ENCODE measurements around the gene IGSF5. TPM values are rescaled to one million over a fixed set of nuclear protein-coding genes. Genes with fewer than 3 reads are reported as not detected.

Gene IGSF5
- total and polyA plus RNA-seq, 2 donors (not counting 1 experiment from before 2014, with no cell fraction given), result not detected

DNA sequence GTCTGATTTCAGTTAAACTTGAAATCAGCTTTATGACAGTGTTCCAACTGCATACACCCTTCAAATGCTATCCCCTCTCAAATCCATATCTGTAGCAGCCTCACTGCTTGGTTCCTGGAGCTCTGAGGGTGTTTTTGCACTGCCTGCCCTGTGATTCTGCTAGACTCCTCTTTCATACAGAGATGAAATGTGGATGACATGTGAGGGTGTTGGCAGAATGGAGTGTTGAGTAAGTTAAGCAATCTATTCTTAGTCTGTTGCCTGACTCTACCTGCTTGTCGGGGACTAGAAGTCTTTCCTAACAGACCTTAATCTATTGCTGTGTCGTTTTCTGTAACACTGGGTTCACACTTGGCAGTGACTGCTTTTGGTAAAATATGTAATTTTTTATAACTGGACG, 9.8 kb downstream of the IGSF5 start:
- H3K79me2 ChIP-seq (ENCODE audit: control insufficient read depth, insufficient read depth, low read length), result no peaks in the 10 kb centered on the region
- no peaks in the 10 kb centered on the region for H3K4me1 Mint-ChIP-seq
- no peaks in the 10 kb centered on the region for H3K27me3 Mint-ChIP-seq
- intact Hi-C loops (cut with micrococcal nuclease), result no loop called here
- no peak overlapping the region for H2AFZ ChIP-seq (ENCODE audit: insufficient read depth, low read depth, low read length, poor library complexity, severe bottlenecking)
- H4K20me1 ChIP-seq (ENCODE audit: control insufficient read depth, insufficient read depth, low read length, poor library complexity, severe bottlenecking), result no peaks in the 10 kb centered on the region
- H3K27ac Mint-ChIP-seq, result no peak overlapping the region
- H3K4me1 ChIP-seq (ENCODE audit: control insufficient read depth in 2 of 2, insufficient read depth in 2 of 2, low read length in 2 of 2), result no peaks in the 10 kb centered on the region
- no CpG with 5 or more reads among the region's 3 CpGs for WGBS (ENCODE audit: insufficient coverage)
- H3K4me2 ChIP-seq (replicated peaks; ENCODE audit: low read depth, low read length, poor library complexity, severe bottlenecking), result no peak overlapping the region
- DNase-seq (no peak), ATAC-seq (ENCODE audit: low read depth) (no peak)
- H3K4me3 Mint-ChIP-seq, result no peak overlapping the region
- no peaks in the 10 kb centered on the region for H3K36me3 ChIP-seq (replicated peaks in 1 of 2; ENCODE audit: control extremely low read depth in 1 of 2, control insufficient read depth in 1 of 2, extremely low read depth in 1 of 2, insufficient read depth in 2 of 2, low read length in 1 of 2)
- no peaks in the 10 kb centered on the region for H3K27me3 ChIP-seq (replicated peaks in 1 of 4; ENCODE audit: control extremely low read depth in 1 of 4, control insufficient read depth in 3 of 4, insufficient read depth in 4 of 4, low read length in 3 of 4)
- H3K9ac ChIP-seq (ENCODE audit: low read length), result no peak overlapping the region
- no peak overlapping the region for H3K27ac ChIP-seq (ENCODE audit: low read length in 2 of 2)
- no peak for TF ChIP-seq EZH2 (IDR thresholded peaks at IDR 0.05; ENCODE audit: borderline replicate concordance, insufficient read depth, low read depth, low read length, poor library complexity, severe bottlenecking)
- TF ChIP-seq, protein P1, sequence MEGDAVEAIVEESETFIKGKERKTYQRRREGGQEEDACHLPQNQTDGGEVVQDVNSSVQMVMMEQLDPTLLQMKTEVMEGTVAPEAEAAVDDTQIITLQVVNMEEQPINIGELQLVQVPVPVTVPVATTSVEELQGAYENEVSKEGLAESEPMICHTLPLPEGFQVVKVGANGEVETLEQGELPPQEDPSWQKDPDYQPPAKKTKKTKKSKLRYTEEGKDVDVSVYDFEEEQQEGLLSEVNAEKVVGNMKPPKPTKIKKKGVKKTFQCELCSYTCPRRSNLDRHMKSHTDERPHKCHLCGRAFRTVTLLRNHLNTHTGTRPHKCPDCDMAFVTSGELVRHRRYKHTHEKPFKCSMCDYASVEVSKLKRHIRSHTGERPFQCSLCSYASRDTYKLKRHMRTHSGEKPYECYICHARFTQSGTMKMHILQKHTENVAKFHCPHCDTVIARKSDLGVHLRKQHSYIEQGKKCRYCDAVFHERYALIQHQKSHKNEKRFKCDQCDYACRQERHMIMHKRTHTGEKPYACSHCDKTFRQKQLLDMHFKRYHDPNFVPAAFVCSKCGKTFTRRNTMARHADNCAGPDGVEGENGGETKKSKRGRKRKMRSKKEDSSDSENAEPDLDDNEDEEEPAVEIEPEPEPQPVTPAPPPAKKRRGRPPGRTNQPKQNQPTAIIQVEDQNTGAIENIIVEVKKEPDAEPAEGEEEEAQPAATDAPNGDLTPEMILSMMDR (IDR thresholded peaks at IDR 0.05), result no peak
- no peak overlapping the region for H3K4me3 ChIP-seq (ENCODE audit: control extremely low read depth in 1 of 5, extremely low read depth in 1 of 5, insufficient read depth in 1 of 5, low read depth in 2 of 5, low read length in 4 of 5)
- peaks cover 2% of the 10 kb centered on the region for H3K9me3 Mint-ChIP-seq (ENCODE audit: insufficient read depth)
- ChIA-PET CTCF (no interaction called here), POLR2A (no interaction called here)
- H3K9me3 ChIP-seq (ENCODE audit: control extremely low read depth in 1 of 3, control insufficient read depth in 2 of 3, insufficient read depth in 1 of 3, low read length in 2 of 3), result peaks cover 0 to 17% (median 0%) of the 10 kb centered on the region in 3 donors

DNA sequence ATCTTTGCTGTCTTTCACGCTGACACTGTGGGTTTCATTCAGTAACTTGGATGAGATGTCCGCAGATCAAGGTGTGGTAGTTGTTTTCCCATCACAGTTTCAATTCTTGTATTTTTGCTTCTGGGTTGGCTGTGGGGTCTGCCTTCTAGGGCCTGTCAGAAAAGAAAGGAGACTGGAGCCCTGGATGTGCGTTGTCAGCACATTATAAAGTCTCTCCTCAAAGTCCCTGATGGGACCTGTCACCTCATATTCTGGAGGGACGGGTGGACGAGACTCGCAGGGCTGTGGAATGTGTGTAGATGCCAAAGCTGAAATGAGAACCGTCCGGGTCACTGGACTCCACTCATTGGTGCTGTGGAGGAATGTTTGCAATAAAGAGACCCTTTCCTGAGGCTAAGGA, 11.3 kb downstream of the IGSF5 start:
- H3K27me3 Mint-ChIP-seq, result no peaks in the 10 kb centered on the region
- Histone ChIP-seq H3K79me2 (ENCODE audit: control insufficient read depth, insufficient read depth, low read length) (no peaks in the 10 kb centered on the region), H3K36me3 (replicated peaks in 1 of 2; ENCODE audit: control extremely low read depth in 1 of 2, control insufficient read depth in 1 of 2, extremely low read depth in 1 of 2, insufficient read depth in 2 of 2, low read length in 1 of 2) (no peaks in the 10 kb centered on the region), H3K27me3 (replicated peaks in 1 of 4; ENCODE audit: control extremely low read depth in 1 of 4, control insufficient read depth in 3 of 4, insufficient read depth in 4 of 4, low read length in 3 of 4) (no peaks in the 10 kb centered on the region), H3K27ac (ENCODE audit: low read length in 2 of 2) (no peak overlapping the region), H3K9ac (ENCODE audit: low read length) (no peak overlapping the region), H3K9me3 (ENCODE audit: control extremely low read depth in 1 of 3, control insufficient read depth in 2 of 3, insufficient read depth in 1 of 3, low read length in 2 of 3) (peaks cover 0 to 13% (median 0%) of the 10 kb centered on the region in 3 donors), H3K4me2 (replicated peaks; ENCODE audit: low read depth, low read length, poor library complexity, severe bottlenecking) (no peak overlapping the region), H4K20me1 (ENCODE audit: control insufficient read depth, insufficient read depth, low read length, poor library complexity, severe bottlenecking) (no peaks in the 10 kb centered on the region), H2AFZ (ENCODE audit: insufficient read depth, low read depth, low read length, poor library complexity, severe bottlenecking) (no peak overlapping the region), H3K4me1 (ENCODE audit: control insufficient read depth in 2 of 2, insufficient read depth in 2 of 2, low read length in 2 of 2) (no peaks in the 10 kb centered on the region), H3K4me3 (ENCODE audit: control extremely low read depth in 1 of 5, extremely low read depth in 1 of 5, insufficient read depth in 1 of 5, low read depth in 2 of 5, low read length in 4 of 5) (no peak overlapping the region)
- no peak overlapping the region for H3K27ac Mint-ChIP-seq
- ATAC-seq (ENCODE audit: low read depth) (no peak), DNase-seq (no peak)
- POLR2A ChIA-PET, result no interaction called here
- 71% methylated on average over 1 of the region's 8 CpGs for WGBS (ENCODE audit: insufficient coverage)
- intact Hi-C loops (cut with micrococcal nuclease), result no loop called here
- CTCF ChIA-PET, result no interaction called here
- H3K4me3 Mint-ChIP-seq, result no peak overlapping the region
- peaks cover 5% of the 10 kb centered on the region for H3K9me3 Mint-ChIP-seq (ENCODE audit: insufficient read depth)
- H3K4me1 Mint-ChIP-seq, result no peaks in the 10 kb centered on the region
- TF ChIP-seq, protein P1 (IDR thresholded peaks at IDR 0.05), result no peak
- TF ChIP-seq EZH2 (IDR thresholded peaks at IDR 0.05; ENCODE audit: borderline replicate concordance, insufficient read depth, low read depth, low read length, poor library complexity, severe bottlenecking), result no peak
